ENCODE results near the gene MACF1. TPM values are rescaled to one million over a fixed set of nuclear protein-coding genes. Genes with fewer than 3 reads are reported as not detected.

Gene MACF1
- total RNA-seq, 1 experiment from 2014 or later, result 104 TPM

- intact Hi-C loops (cut with micrococcal nuclease; ENCODE audit: unreplicated experiment), result loop anchor here (1.0 to 5.0 kb wide), 2 partner anchors 12 to 206 kb away; no protein-coding TSS in a partner anchor
- Mint-ChIP-seq H3K4me1 (ENCODE audit: low read depth, unreplicated experiment) (peaks cover 29% of the 10 kb centered on the region), H3K9me3 (ENCODE audit: unreplicated experiment) (no peaks in the 10 kb centered on the region), H3K27ac (ENCODE audit: unreplicated experiment) (peak overlapping the region; percentile 50), H3K4me3 (ENCODE audit: unreplicated experiment) (peak overlapping the region; percentile 23), H3K36me3 (ENCODE audit: insufficient read depth, unreplicated experiment) (peaks cover 6% of the 10 kb centered on the region), H3K27me3 (ENCODE audit: insufficient read depth, unreplicated experiment) (no peaks in the 10 kb centered on the region)
- BruUV-seq (replicated peaks), result TSS peak; percentile 21
- DNase-seq, result peak; percentile 41 to 48
- Histone ChIP-seq H3K27me3 (replicated peaks; ENCODE audit: control insufficient read depth, insufficient read depth, low read length) (no peaks in the 10 kb centered on the region), H3K4me1 (peaks cover 43% of the 10 kb centered on the region), H3K36me3 (ENCODE audit: control insufficient read depth, insufficient read depth, low read length) (no peaks in the 10 kb centered on the region), H3K4me3 (ENCODE audit: low read depth, low read length) (no peak overlapping the region), H3K9me3 (no peaks in the 10 kb centered on the region)
- no peak for TF ChIP-seq CTCF (IDR thresholded peaks at IDR 0.05; ENCODE audit: insufficient read depth in 1 of 2, low read depth in 1 of 2, low read length in 1 of 2, severe bottlenecking in 1 of 2, unreplicated experiment in 1 of 2)
- CTCF ChIA-PET, result interaction anchor here (0.7 to 1.3 kb wide), 3 partner anchors 12 to 710 kb away, joined by 4 to 6 read pairs (median 6); no protein-coding TSS in a partner anchor
- POLR2A ChIA-PET, result no interaction called here
Observed at GRCh38 chr1:39170731-39171667, 33.5 kb upstream of the MACF1 start.

DNA sequence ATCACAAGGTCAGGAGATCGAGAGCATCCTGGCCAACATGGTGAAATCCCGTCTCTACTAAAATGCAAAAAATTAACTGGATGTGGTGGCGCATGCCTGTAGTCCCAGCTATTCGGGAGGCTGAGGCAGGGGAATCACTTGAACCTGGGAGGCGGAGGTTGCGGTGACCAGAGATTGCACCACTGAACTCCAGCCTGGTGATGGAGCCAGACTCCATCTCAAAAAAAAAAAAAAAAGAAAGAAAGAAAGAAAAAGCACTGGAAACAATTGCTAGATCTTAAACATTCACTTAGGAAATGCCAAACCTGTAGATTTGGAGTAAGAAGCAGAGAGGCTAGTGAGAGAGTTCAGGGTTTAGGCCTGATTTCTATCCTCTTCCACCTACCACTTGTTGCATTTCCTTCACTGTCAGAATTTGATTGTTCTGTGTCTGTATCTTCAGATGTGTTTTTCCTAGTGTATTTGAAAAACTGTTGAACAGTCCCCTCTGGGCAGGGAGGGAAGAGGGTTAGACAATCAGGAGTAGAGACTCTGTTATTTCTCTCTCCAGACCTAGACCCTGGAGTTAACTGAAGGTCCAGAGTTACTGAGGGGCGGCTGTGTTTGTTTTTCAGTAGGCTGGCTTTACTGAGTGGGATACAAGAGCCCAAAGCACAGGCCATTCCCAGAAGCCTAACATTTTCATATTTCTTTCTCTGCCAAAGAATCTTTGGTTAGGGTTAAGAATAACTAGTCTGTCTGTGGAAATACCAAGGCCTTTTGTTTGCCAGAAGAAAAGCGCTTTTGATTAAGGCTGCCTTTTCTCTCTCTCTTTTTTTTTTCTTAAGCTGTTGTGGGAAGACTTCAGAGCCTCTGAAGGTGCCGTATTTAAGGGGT, 31.1 kb upstream of the MACF1 start:
- Mint-ChIP-seq H3K4me3 (ENCODE audit: unreplicated experiment) (no peak overlapping the region), H3K4me1 (ENCODE audit: low read depth, unreplicated experiment) (peaks cover 32% of the 10 kb centered on the region)
- intact Hi-C loops (cut with micrococcal nuclease; ENCODE audit: unreplicated experiment), result loop anchor here (5.0 kb wide), 1 partner anchor 204 kb away; no protein-coding TSS in a partner anchor

More for the DNA sequence above, 31.1 kb upstream of the MACF1 start:
- no peaks in the 10 kb centered on the region for H3K9me3 Mint-ChIP-seq (ENCODE audit: unreplicated experiment)
- CTCF ChIA-PET, result interaction anchor here (0.5 to 1.0 kb wide), 4 partner anchors 15 to 85 kb away, joined by 3 to 4 read pairs (median 3); no protein-coding TSS in a partner anchor
- POLR2A ChIA-PET, result no interaction called here
- H3K27ac Mint-ChIP-seq (ENCODE audit: unreplicated experiment), result peak overlapping the region; percentile 16
- Histone ChIP-seq H3K36me3 (ENCODE audit: control insufficient read depth, insufficient read depth, low read length) (no peaks in the 10 kb centered on the region), H3K9me3 (no peaks in the 10 kb centered on the region), H3K27me3 (replicated peaks; ENCODE audit: control insufficient read depth, insufficient read depth, low read length) (no peaks in the 10 kb centered on the region), H3K4me3 (ENCODE audit: low read depth, low read length) (no peak overlapping the region), H3K4me1 (peaks cover 60% of the 10 kb centered on the region)
- no peak for DNase-seq
- H3K36me3 Mint-ChIP-seq (ENCODE audit: insufficient read depth, unreplicated experiment), result peaks cover 6% of the 10 kb centered on the region
- TF ChIP-seq CTCF (IDR thresholded peaks at IDR 0.05; ENCODE audit: insufficient read depth in 1 of 2, low read depth in 1 of 2, low read length in 1 of 2, severe bottlenecking in 1 of 2, unreplicated experiment in 1 of 2), result no peak
- BruUV-seq (replicated peaks), result no TSS peak
- H3K27me3 Mint-ChIP-seq (ENCODE audit: insufficient read depth, unreplicated experiment), result no peaks in the 10 kb centered on the region

Data from Caco-2 (cell line).